Measurements from ENCODE around the gene ECE1. TPM values are rescaled to one million over a fixed set of nuclear protein-coding genes. Genes with fewer than 3 reads are reported as not detected.

The ECE1 gene
- total and polyA plus RNA-seq, 9 of the 15 experiments (the other 6 are each of a cell fraction or from before 2014, with no cell fraction given): 0.56 to 34.8 (median 11.0) TPM

GRCh38 chr1:21297975-21298374, 7.7 kb upstream of the ECE1 start:
- 73% methylated on average over 13 of the region's 13 CpGs for WGBS (ENCODE audit: insufficient coverage, low coverage, missing lambda C conversion rate)
- ATAC-seq: no peak
- H3K27me3 ChIP-seq (ENCODE audit: control insufficient read depth in 2 of 2, insufficient read depth in 2 of 2, low read length in 2 of 2): no peaks in the 10 kb centered on the region; a peak in 1 of 5 replicates
- H3K4me2 ChIP-seq (ENCODE audit: insufficient read depth, low read length): no peak overlapping the region
- no peak for DNase-seq (ENCODE audit: extremely low read depth in 1 of 4, low spot score in 3 of 4)
- H3K4me3 ChIP-seq: no peak overlapping the region
- TF ChIP-seq XRCC3 (IDR thresholded peaks at IDR 0.05): no peak
- no peak for TF ChIP-seq YY1 (IDR thresholded peaks at IDR 0.05; ENCODE audit: borderline replicate concordance in 1 of 3, control insufficient read depth in 1 of 3, extremely low read depth in 1 of 3, insufficient read depth in 3 of 3, insufficient read length in 1 of 3, insufficient replicate concordance in 2 of 3, low read depth in 1 of 3, low read length in 2 of 3)
- no peak for TF ChIP-seq RB1 (IDR thresholded peaks at IDR 0.05; ENCODE audit: low read depth)
- TF ChIP-seq SMARCC2 (IDR thresholded peaks at IDR 0.05; ENCODE audit: low read depth): no peak
- no peak for TF ChIP-seq BCL6 (CRISPR knock-in tag; IDR thresholded peaks at IDR 0.05)
- no peak for TF ChIP-seq E2F5 (CRISPR knock-in tag; IDR thresholded peaks at IDR 0.05)
- TF ChIP-seq PURB (CRISPR knock-in tag; IDR thresholded peaks at IDR 0.05; ENCODE audit: low read depth): no peak
- no peak for TF ChIP-seq TCFL5 (CRISPR knock-in tag; conservative IDR thresholded peaks at IDR 0.05)
- TF ChIP-seq E2F8 (IDR thresholded peaks at IDR 0.05; ENCODE audit: low read depth, partially characterized antibody): no peak
- no peak for TF ChIP-seq MAFG (tag; conservative IDR thresholded peaks at IDR 0.05)
- TF ChIP-seq CHAMP1 (IDR thresholded peaks at IDR 0.05): no peak
- peaks cover 56% of the 10 kb centered on the region for H4K20me1 ChIP-seq (replicated peaks; ENCODE audit: control insufficient read depth, insufficient read depth, low read length)
- H3K27ac ChIP-seq (ENCODE audit: extremely low read depth, low read depth, low read length): no peak overlapping the region
- ChIA-PET POLR2A (interaction anchor here (0.6 to 1.3 kb wide), 4 partner anchors 20 to 169 kb away, joined by 3 to 4 read pairs (median 4); no protein-coding TSS in a partner anchor), CTCF (ENCODE audit: low intra/inter-chr PET ratio) (no interaction called here)
- H3K9ac ChIP-seq (ENCODE audit: insufficient read depth in 1 of 2, low read depth in 2 of 2, low read length in 2 of 2): peak overlapping the region in 1 of 2 experiments; percentile 50; a peak in 2 of 4 replicates
- no peaks in the 10 kb centered on the region for H3K9me3 ChIP-seq (replicated peaks; ENCODE audit: control insufficient read depth, insufficient read depth, low read depth, low read length)
- no peak for FAIRE-seq
- in situ Hi-C loops (cut with MboI) (no loop called here), intact Hi-C loops (cut with micrococcal nuclease) (no loop called here)
- no peak overlapping the region for H2AFZ ChIP-seq (ENCODE audit: low read depth, low read length)
- peaks cover 6 to 16% of the 10 kb centered on the region in 2 experiments; a peak in 3 of 5 replicates for H3K4me1 ChIP-seq (replicated peaks in 1 of 2; ENCODE audit: control insufficient read depth in 2 of 2, insufficient read depth in 2 of 2, low read length in 2 of 2)
- H3K36me3 ChIP-seq (ENCODE audit: control insufficient read depth, insufficient read depth, low read length): no peaks in the 10 kb centered on the region
- BruUV-seq (replicated peaks): no TSS peak
- no peaks in the 10 kb centered on the region for H3K9me1 ChIP-seq (ENCODE audit: control insufficient read depth, insufficient read depth, low read length)
- H3K79me2 ChIP-seq (ENCODE audit: control insufficient read depth, insufficient read depth, low read length): no peaks in the 10 kb centered on the region
